Anterior cingulate cortex (tissue), 58 donors: ENCODE measurements around the gene OBP2A.
"Not testable (repeated sequence)": the region's sequence is repeated elsewhere in the genome, so short reads cannot be mapped to it uniquely, and the experiment has no call there.

Experiments
- DNase-seq, 58 donors: peaks; one replicate each; lab custom pipeline; 2025; lab: John Stamatoyannopoulos, UW

OBP2A gene

GRCh38 chr9:135525241-135526088 is 20.5 kb upstream of the OBP2A start:
- DNase-seq, result no peak

GRCh38 chr9:135526089-135526729 is 19.7 kb upstream of the OBP2A start:
- no peak for DNase-seq

GRCh38 chr9:135526730-135527571 is 19.0 kb upstream of the OBP2A start:
- no peak for DNase-seq

- DNase-seq, result not testable (repeated sequence)
Measured at GRCh38 chr9:135528842-135529435, 17.0 kb upstream of the OBP2A start.

GRCh38 chr9:135530146-135530545 is 15.8 kb upstream of the OBP2A start:
- no peak for DNase-seq

GRCh38 chr9:135531096-135531495 is 14.8 kb upstream of the OBP2A start:
- no peak for DNase-seq

GRCh38 chr9:135533113-135533512 is 12.8 kb upstream of the OBP2A start:
- DNase-seq, result peak in 1 of 58 donors; percentile 6

GRCh38 chr9:135533674-135534073 is 12.3 kb upstream of the OBP2A start:
- DNase-seq, result no peak

- DNase-seq, result not testable (repeated sequence)
Measured at GRCh38 chr9:135534192-135534711, 11.7 kb upstream of the OBP2A start.

GRCh38 chr9:135534826-135535225 is 11.1 kb upstream of the OBP2A start:
- DNase-seq, result not testable (repeated sequence)

GRCh38 chr9:135535631-135536030 is 10.3 kb upstream of the OBP2A start:
- not testable (repeated sequence) for DNase-seq

- DNase-seq, result no peak
Measured at GRCh38 chr9:135536216-135536615, 9.7 kb upstream of the OBP2A start.

GRCh38 chr9:135543262-135543894 is 2.5 kb upstream of the OBP2A start:
- not testable (repeated sequence) for DNase-seq

GRCh38 chr9:135544981-135545635 is 818 bp upstream of the OBP2A start:
- no peak for DNase-seq

- not testable (repeated sequence) for DNase-seq
Measured at GRCh38 chr9:135546792-135547617, 1.1 kb downstream of the OBP2A start.

GRCh38 chr9:135547756-135548736 is 2.1 kb downstream of the OBP2A start:
- no peak for DNase-seq
